Hematopoietic multipotent progenitor cell treated with erythropoietin and hydrocortisone succinate and interleukin-3 and kit ligand, for 4 days (in vitro differentiated cells): ENCODE data around the gene MMEL1.
"Not testable (repeated sequence)": the region's sequence is repeated elsewhere in the genome, so short reads cannot be mapped to it uniquely, and the experiment has no call there.

Experiments used
- DNase-seq: peaks from one replicate; pipeline ENCODE4 v3.0.0-alpha.2; 2015

MMEL1 gene

DNA sequence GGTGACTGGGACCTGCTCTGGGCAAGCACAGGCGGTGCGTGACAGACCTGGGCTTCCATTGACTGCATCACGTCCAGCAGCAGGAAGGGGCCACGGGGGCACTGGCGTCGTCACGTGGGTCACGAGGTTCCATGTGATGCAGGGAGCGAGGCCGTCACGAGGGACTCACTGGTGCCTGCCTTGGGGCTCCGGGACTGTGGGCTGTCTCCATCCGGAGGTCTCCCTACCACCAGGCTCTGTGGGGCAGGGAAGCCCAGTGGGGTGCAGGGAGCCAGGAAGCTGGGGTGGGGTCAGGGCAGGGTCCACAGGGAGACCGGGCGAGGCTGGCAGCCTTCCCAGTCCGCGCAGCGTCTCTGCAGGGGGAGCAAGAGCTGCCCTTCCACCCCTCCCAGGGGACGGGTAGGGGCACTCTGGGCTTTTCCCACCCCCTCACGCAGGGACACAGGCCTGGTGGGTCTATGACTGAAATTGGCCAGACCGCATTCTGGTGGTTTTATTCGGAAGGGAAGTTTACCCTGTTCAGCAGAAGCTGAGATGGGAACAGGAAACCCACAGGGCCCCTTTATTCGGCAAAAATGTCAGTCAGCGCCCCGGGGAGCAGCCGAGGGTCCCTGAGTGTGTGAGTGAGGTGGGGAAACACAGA lies 77.1 kb downstream of the MMEL1 start:
- DNase-seq = peak; percentile 91

DNA sequence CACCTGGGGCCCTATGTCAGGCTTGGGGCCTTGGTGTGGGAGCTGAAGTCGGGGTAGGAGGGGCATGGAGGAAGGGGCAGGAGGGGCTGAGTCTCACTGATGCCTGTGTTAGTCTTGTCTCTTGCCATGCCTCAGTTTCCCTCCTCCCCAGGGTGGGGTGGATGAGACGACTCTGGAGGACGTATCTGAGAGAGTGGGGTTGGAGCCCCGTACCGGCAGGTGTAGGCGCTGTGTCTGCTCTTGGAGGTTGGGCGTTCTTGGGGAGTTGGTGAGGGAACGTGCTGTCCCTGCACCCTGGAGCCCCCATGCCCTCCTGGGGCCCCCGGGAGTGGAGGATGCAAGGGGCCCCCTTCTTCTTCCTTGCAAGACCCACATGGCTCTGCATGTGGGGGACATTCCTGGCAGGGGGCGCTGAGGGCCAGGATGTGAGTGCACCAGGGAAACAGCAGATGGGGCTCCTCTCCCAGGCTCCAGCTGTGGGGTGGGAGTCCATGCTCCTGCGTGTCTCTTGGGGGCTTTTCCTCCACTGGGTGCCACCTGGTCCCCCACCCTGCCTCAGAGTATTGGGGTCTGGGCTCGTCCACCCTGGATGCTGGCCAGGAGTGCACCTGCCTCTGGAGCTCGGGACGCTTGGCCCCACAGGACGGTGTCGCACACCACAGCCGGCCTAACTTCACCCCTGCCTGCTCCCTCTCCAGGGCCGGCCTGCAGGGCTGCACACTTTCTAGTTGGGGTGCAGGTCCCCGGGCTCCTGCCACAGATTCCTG lies 78.0 kb downstream of the MMEL1 start:
- DNase-seq = peak; percentile 82

DNA sequence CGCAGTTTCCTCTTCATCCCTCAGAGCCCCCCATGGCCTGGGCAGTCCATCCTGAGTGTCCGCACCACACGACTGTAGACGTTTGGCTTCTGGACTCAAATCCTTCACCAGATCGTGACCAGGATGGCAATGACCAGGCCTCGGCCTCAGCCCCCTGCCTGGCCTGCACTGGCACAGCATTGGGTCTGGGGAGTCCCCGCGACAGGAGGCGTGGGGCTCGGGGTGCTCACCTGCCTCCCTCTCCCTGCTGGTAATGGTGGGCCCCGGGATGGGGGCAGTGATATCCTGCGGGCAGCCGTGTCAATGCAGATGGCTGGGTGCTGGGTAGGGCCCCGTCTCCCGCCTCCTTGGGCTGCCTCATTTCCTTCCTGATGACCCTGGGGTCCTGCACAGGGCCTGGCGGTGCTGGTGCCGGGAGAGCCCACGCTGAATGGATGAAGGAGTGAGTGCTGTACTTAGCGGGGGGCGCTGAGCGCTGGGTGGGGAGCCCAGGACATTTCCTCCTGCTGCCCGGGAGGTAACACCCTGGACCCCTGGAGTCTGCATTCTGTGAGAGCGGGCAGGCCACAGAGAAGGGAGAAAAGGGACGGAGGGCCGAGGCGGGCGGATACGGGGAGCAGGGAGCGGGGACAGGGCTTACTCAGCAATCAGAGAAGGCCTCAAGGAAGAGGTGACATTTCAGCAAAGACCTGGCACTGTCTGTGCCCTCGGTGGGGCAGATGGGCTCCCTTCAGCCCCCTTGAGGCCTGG lies 78.8 kb downstream of the MMEL1 start:
- DNase-seq = no peak

DNA sequence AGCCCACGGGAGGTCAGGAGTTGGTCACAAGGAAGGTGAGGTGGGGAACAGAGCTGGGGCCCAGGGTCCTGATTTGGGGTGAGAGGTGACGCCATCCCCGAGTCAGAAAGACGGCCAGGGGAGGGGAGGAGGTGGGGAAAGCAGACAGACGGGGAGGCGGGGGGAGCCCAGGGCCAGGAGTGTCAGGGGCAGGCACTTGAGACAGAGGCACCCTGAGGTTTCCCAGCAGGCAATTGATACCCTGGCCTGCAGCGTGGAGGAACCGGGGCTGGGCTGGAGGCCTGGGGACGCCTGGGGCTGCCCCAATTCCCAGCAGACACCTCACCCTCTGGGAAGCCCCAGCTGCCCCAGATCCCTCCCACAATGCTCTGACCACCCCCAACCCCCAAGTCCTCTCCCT lies 79.7 kb downstream of the MMEL1 start:
- DNase-seq = not testable (repeated sequence)

DNA sequence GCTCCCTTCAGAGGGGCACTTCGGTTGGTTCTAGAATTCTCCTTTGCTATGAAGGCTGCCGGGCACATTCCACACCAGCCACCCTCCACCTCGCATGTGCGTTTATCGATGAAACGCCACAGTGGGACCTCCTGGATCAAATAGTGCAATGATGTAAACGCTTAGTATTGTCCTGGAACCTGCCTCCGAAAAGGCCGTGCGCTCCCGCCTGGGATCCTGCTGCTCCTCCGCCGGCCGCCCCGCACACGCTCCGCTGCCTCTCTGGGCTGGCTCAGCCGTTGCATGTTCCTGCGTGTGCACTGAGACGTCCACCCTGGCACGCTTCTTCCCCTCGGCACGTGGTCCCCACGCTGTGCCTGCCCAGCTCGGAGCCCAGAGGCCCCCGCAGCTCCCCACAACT lies 80.6 kb downstream of the MMEL1 start:
- no peak for DNase-seq

DNA sequence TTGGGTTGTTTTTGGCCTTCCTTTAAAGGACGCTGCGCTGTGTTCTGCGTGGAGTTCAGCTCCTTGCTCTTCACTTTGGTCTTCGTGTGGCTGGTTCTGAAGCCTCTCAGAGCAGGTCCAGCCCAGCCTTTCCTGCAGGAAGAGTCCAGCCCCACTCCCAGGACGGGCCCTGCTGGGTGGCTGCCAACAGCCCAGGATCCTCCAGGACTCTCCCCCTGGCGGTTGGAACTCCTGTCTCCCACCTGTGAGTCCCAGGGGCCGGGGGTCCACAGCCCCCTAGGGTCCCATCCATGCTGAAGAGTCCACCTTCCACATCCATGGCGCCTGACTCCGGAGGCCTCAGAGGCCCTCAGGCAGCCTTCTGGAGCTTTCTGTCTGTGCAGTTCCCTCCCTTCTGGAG lies 81.3 kb downstream of the MMEL1 start:
- not testable (repeated sequence) for DNase-seq

DNA sequence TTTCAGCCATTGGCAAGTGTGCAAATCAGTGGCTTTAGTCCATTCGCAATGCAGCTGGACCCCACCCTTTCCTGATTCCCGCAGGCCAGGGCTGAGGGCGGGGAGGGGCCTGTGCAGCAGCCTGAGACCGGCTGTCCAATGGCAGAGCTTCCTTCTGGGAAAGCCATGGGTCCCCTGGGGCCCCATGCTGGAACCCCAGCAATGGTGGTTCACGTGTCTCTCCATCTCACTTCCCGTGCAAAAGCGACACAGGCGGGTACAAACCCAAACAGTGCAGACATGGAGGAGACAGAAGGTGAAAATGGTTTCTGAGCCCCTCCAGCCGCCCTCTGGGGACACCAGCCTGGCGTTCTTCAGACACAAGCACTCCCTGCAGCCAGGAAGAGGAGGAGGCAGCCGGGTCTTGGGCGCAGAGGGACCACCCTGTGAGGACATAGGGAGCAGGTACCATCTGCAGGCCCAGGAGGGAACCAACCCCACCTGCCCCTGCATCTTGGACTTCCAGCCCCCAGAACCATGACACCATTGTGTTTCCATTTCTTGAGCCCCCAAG lies 82.4 kb downstream of the MMEL1 start:
- not testable (repeated sequence) for DNase-seq

DNA sequence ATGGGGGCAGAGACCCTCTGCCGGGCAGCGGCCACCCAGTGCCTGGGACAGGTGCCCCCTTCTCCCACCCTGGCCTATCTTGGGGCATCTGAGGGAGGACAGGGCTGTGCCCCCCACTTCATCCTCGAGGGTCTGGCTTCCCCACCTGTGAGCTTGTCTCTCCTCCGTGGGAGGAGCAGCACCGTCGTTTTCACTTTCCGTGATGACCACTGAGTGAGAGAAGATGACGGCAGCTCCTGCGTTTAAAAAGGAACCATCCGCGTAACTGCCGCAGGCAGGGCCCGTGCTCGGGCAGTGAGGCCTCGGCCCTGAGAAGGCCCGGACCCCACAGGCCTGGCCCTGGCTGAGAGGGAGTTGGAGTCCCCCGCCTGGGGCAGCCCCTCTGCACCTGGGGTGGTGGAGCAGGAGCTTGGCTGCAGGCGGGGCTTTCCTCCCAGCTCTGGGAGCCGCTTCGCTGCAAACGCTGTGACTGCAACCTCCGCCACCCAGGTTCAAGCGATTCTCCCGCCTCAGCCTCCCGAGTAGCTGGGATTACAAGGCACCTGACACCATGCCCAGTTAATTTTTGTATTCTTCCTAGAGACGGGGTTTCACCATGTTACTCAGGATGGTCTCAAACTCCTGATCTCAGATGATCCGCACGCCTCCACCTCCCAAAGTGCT lies 83.3 kb downstream of the MMEL1 start:
- DNase-seq = not testable (repeated sequence)

DNA sequence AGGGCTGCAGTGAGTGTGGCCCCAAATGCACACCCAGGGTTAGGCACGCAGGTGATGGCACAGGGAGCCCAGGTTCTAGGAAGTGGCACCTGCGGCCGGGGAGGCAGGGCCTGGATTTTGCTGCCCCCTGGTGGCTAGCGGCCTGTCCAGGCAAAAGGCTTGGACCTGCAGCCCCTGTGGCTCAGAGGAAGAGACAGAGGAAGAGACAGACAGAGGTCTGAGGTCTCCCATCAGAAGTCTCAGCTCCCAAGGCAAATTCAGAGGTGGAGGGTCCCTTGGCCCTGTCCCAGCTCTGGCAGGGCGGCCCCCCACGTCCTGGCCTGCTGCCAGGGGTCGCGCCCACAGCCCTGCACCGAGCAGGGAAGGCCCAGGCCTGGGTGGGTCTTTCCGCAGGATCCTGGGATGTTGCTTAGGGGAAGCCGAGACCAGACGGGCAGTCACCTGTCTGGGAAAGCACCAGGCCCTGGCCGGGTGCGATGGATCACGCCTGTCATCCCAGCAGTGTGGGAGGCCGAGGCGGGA lies 84.7 kb downstream of the MMEL1 start:
- peak; percentile 91 for DNase-seq

DNA sequence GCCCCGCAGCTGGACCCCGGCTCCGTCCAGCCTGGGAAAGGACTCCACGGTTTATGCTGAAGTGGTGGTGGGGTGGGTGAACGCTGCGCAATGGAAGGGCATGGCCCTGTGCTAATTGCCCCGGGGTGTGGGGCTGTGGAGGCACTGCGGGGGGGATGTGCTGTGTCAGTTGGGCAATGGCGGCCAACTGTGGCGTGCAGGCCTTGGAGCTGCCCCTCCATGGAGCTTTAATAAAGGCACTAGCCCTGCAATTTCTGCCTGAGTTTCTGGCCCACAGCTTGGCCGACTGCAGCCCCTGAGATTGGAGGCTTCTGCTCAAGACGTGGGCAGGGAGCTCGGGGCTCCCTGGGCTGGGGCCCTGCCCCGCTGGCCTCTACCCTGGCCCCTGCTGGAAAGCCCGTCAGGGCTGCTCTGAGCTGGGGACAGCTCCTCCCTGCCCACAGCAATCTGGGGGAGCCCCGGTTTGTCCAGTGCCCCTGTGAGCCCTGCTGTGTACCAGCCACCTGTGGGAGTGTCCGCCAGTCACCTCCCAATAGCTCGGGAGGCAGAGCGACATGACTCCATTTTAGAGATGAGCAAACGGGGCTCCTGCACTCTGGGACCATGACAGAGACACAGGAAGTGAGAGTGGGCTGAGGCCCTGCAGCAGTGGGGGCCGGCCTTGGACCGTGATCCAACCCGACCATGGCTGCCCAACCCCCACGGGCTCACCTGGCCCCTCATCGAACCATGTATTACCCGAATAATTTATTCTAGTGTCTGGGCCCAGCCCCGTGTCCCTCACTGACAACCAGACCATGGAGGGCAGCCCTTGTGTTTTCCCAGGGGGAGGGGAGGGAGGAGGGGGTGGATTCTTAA lies 85.4 kb downstream of the MMEL1 start:
- DNase-seq = peak; percentile 33

DNA sequence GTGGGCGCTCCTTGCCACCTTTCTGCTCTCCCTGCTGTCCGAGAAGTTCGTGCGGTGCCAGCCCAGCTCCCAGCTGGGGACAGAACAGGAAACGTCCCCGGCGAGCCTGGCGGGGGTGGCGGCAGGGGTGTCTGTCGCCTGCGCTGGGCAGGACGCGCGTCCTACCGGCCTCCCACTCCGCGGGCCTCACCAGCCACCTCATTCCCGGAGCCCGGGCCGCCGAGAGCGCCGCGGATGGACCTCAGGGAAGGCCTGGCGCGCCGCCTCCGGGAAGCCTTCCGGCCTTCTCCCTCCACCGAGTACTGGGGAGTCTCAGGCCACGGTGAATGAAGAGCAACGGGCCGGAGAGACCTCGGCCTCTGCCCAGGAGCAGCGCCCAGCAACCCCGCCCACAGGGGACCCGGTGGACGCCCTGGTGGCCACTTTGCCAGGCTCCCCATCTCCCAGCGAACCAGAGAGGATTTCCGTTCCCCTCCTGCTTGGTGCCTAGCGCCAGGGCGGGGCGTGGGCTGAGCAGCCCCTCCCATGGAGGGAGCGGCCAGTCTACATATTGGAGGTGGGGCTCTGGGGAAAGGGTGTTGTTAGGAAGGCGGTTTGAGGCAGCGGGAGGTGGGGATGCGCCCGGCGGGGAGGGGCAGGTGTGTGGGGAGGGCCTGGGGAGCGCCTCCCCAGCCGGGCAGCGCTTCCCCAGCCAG lies 86.2 kb downstream of the MMEL1 start:
- DNase-seq = peak; percentile 97

DNA sequence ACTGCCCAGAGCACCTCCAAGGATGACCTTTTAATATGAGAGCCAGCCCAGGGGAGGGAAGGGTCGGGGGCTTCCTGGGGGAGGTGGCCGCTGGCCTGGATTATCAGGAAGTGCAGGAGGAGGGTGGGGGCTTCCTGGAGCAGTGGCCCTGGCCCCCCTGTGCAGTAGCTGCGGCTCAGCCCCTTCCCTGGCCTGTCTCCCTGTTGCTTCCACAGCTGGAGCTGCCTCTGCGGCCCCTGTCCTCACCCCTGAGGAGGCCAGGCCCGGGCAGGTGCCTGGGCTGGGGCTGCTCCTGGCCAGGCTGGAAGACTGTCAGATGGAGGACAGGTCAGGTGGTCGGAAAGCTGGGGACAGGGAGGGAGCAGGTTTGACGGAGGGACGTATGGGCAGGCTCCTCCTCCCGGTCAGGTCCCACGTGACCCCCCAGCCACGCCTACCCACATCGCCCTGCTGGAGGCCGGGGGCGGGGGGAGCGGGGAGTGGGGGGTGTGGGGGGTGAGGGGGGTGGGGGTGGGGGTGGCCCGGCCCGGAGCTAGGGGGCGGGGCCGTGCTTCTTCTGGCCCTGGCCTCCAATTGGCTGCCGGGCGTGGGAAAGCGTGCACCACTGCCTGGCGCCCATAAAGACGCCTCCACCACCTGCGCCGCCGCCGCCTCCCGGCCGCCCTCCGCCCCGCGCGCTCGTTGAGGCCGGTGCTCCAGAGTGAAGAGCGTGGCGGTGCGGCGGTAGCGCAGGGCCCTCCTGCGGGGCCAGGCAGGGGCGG lies 86.9 kb downstream of the MMEL1 start:
- DNase-seq = peak; percentile 96

DNA sequence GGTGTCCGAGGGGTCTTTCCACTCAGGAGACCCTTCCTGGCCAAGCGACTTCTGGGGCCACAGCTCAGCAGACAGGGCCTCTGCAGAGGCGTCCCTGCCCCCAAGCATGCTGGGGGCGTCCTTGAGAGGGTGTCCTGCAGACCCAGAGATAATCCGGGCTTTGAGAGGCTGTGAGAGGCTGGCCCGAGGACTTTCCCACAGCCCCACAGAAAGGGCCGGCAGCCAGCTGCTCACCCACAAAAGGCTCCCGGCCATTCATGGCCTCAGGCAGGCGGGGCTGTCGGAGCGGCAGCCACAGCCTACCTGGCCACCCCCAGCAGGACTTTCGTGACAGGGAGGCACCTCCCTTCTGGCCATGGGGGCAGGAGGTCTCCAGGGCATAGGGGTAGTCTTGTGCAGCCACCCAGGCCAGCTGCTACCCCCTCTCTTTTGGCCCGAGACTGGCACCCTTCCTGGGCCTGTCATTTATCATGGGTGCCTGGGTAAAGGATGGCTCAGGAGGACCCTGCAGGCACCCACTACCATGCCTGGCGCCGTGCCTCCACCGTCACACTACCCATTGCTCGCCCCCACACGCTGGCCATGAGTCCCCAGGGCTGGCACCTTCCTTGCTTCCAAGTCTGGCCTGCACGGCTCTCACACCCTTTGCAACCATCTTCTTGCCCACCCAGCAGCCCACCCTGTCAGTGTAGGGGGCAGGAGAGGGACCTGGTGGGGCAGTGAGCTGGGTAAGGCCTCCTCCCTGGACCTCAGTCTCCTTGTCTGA lies 87.8 kb downstream of the MMEL1 start:
- DNase-seq = peak; percentile 58

DNA sequence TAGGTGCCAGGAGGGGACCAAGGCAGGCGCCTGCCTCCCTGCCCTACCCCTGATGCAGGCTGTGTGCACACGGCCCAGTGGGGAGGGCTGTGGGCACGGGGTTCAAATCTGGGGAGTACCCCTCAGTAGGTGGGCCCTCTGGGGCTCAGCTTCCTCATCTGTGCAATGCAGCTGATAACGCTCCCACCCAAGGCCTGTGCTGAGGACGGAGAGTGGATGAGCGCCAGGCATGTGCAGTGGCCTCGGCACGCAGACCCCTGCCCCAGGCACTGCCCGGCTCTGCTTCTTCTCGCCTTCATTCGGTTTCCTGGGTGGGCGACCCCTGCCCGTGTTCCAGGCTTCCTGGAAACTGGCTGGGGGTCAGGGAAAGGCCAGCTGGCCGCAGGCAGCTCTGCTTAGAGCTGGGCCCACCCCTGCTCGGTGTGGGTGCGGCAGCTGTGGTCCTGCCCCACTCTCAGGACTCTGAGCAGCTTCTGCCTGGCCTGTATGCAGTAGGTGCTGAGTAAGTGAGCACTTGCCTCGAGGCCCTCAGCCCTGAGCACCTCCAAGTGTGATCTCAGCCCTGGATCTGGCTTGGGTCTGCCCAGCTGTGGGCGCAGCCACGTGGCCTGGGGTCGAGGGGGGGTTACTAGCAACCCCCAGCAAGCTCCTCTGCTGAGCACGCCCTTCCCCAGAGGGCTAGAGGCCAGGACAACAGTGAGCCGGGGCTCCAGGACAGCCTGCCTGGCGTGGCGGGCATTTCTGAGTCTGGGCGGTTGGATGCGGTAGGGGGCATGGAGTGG lies 88.5 kb downstream of the MMEL1 start:
- DNase-seq = peak; percentile 82

DNA sequence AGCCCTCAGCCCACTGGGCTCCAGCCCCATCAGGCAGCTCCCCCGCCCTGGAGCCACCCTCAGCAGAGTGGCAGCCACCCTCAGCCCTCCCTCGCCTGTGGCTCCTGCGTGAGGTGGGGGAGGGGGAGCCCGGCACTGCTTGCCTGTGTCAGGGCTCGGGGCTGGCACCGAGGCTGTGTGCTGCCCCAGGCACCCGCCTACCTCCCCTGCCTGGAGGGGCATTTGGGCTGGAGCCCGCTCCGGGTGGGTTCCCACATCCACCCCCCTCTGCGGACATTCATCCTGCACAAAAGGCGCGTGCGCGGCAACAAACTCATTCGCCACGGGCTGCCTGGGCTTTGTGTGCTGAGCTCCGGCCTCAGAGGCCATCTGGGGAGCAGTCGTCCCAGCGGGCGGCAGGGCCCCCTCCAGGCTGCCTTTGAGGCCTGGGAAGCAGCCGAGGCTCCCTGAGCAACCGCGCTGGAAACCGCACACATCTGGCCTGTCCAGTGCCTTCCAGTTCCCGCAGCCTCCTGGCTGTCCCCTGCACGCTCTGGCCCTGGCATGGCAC lies 89.2 kb downstream of the MMEL1 start:
- peak; percentile 78 for DNase-seq

DNA sequence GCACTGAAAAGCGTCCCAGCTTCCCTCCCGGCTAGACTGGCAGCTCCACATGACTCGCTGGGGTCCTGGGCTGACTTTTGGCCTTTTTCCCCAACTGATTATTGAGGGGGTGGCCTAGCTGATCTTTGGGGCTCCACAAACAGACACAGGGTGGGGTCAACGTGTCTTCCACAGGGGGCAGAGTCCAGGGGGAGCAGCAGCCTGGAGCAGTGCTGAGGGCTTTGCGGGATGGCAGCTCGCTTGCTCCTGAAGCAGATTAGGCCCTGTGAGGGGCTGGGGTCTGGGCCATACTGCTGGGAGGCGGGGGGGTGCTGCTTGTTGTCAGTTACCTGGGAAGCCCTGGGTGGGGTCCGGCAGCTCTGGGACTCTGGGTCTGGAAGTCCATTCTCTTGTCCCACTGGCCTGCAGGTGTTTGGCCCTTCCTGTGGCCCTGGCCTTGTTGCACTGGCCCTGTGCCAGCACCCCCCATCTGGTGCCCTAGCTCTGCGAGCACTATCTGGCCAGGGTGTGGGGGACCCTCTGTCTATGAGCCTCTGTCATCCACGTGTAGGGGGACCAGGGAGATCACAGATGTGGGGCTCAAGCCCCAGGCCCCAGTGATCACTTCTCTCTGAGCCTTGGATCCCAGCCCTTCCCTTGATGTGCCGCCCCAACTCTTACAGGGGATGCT lies 90.4 kb downstream of the MMEL1 start:
- no peak for DNase-seq

DNA sequence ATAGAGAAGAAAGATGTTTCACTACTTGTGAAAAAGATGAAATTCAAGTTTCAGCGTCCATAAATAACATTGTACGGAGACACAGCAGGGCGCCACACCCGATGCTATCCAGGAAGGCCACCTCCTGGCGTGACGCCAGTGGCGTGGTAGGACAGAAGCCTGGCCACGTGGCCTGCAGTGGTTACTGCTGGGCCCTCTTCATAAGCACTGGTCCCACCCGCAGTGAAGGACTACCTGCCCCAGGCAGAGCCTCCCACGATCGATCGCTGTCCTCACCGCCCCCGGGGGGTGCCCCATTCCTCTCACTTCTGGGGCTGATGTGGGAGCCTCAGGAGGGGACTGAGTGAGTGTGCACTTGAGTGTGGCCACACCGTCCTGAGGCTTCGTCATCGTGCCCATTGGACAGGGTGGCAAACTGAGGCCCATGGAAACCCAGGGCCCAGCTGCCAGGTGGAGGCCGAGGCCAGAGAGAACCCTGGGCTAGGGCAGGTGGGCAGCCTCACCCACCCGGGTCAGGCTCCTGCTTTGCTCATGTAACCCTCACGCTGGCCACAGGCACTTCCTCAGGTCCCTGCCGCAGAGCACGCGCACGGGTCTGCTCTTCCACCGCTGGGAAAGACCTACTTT lies 91.1 kb downstream of the MMEL1 start:
- peak; percentile 77 for DNase-seq
